Pancreas (tissue), 10 donors: ENCODE data around the gene DOK4. TPM values are rescaled to one million over a fixed set of nuclear protein-coding genes. Genes with fewer than 3 reads are reported as not detected.

Experiments used
- ATAC-seq, 4 donors: fragments of 200-7000 bp; cut with Tn5 transposase; one replicate each; pipeline versions ENCODE4 v1.8.0 to v1.9.1; 2020; ENCODE audit warnings: mild to moderate bottlenecking in 4 of 4, moderate library complexity in 4 of 4
- DNase-seq, 6 donors: peaks; one replicate each; pipeline ENCODE4 v3.0.0-alpha.2; 2020
- FAIRE-seq: peaks from 2 replicates; lab custom pipeline; 2012; peaks lifted over from hg19 to GRCh38; lab: Jason Lieb, UNC
- H3K27ac ChIP-seq, 4 donors: fragments of 200-600 bp; sonication (generic); 1 replicate in 3 of 4; 2 replicates in 1 of 4; pipeline versions ENCODE4 v1.5.0 to v1.8.0; 2020
- H3K27me3 ChIP-seq, 4 donors: fragments of 200-600 bp; one replicate each; pipeline ENCODE4 v1.8.0; 2021
- H3K36me3 ChIP-seq, 3 donors: fragments of 200-600 bp; sonication (generic) in 1 of 3; one replicate each; pipeline versions ENCODE4 v1.5.0 to v1.8.0; 2020 to 2021
- H3K4me1 ChIP-seq, 3 donors: fragments of 200-600 bp; one replicate each; pipeline ENCODE4 v1.8.0; 2021
- H3K4me3 ChIP-seq, 4 donors: fragments of 200-600 bp; sonication (generic) in 2 of 4; one replicate each; pipeline versions ENCODE4 v1.5.0 to v1.8.0; 2020 to 2021
- H3K9me3 ChIP-seq, 4 donors: fragments of 200-600 bp; one replicate each; pipeline ENCODE4 v1.8.0; 2021
- WGBS, 2 donors: extraction: QIAGEN DNeasy Blood & Tissue Kit; methylation state at CpG; one replicate each; pipeline ENCODE4 v1.1.7; 2013; 5-methylcytosine and 5-hydroxymethylcytosine counted together
- intact Hi-C, 3 donors: fragments of 100-400 bp; cut with DNase I; formaldehyde crosslinking; loops; one replicate each; pipeline versions ENCODE4 v1.11.1 to v1.14.2; 2022
- polyA plus RNA-seq, 2 donors: library from polyadenylated mRNA; stranded (reverse); fragments of 200-250 nt; gene quantifications; one replicate each; pipeline ENCODE4 v1.2.3, GENCODE V29; 2013
- total RNA-seq, 6 donors: library from RNA; stranded (reverse); fragmentation: NEBNext Ultra II Directional in 4 of 6; extraction: Animal tissue kit (Norgen Biotek cat#: 25700) in 4 of 6; gene quantifications; one replicate each; pipeline versions ENCODE4 v1.2.1 to v1.2.4, GENCODE V29; 2021 to 2023
- TF ChIP-seq, protein P1 (sequence below), 4 donors: fragments of 200-600 bp; sonication (generic) in 3 of 4; IDR thresholded peaks; one replicate each; pipeline versions ENCODE4 v1.5.0 to v1.8.0; 2021; ENCODE audit warnings: antibody characterized with exemption in 4 of 4
- donor health status: healthy with polysubstance abuse.
- donor health status: DM: no; HTN: no; CAD: no; lungs with moderate emphysema.
- donor health status: DM: no; HTN: no; CAD: no.
- donor health status: control.
- donor health status: control.
- donor health status: Bipolar disorder and iron deficiency.
- donor health status: DM: yes; HTN: yes; CAD: no.
- donor health status: DM: no; HTN: no; CAD: no.
- donor health status: DM: no; HTN: no; CAD: no.
- donor health status: DM: yes; HTN: yes; CAD: no.

DOK4 gene
- total and polyA plus RNA-seq, 8 donors, result 9.2 to 26.4 (median 15.5) TPM

DNA sequence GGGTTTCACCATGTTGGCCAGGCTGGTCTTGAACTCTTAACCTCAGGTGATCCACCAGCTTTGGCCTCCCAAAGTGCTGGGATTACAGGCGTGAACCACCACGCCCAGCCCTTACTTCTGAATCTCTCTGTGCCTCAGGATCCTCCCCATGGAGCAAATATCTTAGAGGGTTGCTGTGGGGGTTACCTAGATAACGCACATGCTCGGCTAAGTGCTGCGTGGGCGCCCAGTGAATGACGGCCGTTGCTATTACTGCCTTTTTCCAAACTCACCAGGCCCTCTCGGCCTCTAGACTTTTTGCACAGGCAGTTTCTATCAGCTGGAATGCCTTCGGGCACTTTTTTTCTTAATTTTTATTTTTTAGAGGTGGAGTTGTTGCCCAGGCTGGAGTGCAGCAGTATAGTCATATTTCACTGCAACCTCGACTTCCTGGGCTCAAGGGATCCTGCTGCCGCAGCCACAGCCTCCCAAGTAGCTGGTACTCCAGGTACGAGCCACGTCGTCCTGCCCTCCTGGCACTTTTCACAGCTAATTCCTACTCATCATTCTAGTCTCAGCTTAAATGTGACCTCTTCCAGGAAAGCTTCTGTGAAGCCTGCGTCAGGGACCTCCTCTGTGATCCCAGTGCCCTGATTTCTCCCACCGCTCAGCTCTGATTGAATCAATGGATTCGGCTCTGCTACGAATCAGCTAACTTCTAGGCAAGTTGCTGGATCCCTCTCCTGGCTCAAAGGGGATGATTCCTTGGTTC, 41.5 kb upstream of the DOK4 start:
- Histone ChIP-seq H3K4me1 (no peaks in the 10 kb centered on the region), H3K36me3 (no peaks in the 10 kb centered on the region), H3K27me3 (no peaks in the 10 kb centered on the region), H3K9me3 (no peaks in the 10 kb centered on the region), H3K27ac (no peak overlapping the region), H3K4me3 (no peak overlapping the region)
- no peak for FAIRE-seq
- TF ChIP-seq, protein P1, sequence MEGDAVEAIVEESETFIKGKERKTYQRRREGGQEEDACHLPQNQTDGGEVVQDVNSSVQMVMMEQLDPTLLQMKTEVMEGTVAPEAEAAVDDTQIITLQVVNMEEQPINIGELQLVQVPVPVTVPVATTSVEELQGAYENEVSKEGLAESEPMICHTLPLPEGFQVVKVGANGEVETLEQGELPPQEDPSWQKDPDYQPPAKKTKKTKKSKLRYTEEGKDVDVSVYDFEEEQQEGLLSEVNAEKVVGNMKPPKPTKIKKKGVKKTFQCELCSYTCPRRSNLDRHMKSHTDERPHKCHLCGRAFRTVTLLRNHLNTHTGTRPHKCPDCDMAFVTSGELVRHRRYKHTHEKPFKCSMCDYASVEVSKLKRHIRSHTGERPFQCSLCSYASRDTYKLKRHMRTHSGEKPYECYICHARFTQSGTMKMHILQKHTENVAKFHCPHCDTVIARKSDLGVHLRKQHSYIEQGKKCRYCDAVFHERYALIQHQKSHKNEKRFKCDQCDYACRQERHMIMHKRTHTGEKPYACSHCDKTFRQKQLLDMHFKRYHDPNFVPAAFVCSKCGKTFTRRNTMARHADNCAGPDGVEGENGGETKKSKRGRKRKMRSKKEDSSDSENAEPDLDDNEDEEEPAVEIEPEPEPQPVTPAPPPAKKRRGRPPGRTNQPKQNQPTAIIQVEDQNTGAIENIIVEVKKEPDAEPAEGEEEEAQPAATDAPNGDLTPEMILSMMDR (IDR thresholded peaks at IDR 0.05), result no peak
- peak in 2 of 6 donors; percentile 14 to 24 for DNase-seq
- 91 to 93% methylated on average over 19 of the region's 19 CpGs for WGBS, 2 donors
- no peak for ATAC-seq
- intact Hi-C loops, result no loop called here

DNA sequence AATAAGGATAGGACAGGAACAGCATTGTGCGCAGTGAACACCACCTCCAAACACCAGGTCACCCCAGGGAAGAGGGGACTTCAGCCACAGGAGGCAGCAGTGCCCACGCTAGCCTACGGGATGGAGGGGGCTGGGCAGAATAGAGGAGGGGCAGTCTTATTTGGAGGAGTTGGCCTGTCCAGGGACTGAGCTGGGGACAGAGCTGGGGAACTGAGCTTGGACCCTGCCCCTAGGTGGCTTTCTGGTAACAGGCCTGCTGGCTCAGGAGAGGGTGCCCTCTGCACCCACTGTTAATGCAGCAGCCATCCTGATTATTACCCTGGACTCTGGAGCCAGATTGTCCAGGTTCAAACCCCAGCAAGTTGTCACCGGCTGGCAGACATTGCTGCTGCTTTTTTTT, 40.7 kb upstream of the DOK4 start:
- ATAC-seq, result no peak

DNA sequence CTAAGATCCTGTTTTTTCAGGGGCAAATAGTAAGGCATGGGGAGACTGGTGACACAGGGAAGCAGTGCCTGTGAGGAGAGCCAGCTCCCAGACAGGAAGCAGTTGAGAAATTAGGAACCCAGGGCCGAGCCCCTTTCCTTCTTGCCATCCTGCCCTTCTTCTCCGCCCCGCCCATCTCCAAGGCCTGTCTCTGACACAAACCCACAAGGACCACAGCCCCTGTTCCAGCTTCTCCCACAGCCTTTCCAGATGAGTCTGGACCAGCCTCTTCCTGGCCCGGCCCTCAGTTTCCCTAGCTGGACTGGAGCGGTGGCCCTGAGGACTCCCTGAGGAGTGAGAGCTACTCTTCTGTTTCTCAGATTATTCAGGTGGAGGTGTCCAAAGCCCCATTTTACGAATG, 40.2 kb upstream of the DOK4 start:
- Histone ChIP-seq H3K27me3 (no peaks in the 10 kb centered on the region), H3K27ac (no peak overlapping the region), H3K36me3 (no peaks in the 10 kb centered on the region), H3K4me1 (no peaks in the 10 kb centered on the region), H3K4me3 (no peak overlapping the region), H3K9me3 (no peaks in the 10 kb centered on the region)
- WGBS, 2 donors, result 78 to 86% methylated on average over 5 to 6 of the region's 6 CpGs
- TF ChIP-seq, protein P1 (IDR thresholded peaks at IDR 0.05), result no peak
- DNase-seq (peak in 1 of 6 donors; percentile 38), ATAC-seq (no peak), FAIRE-seq (no peak)
- intact Hi-C loops, result no loop called here

More for the DNA sequence above, 40.7 kb upstream of the DOK4 start:
- FAIRE-seq (no peak), DNase-seq (peak in 1 of 6 donors; percentile 48)
- Histone ChIP-seq H3K27me3 (no peaks in the 10 kb centered on the region), H3K4me1 (no peaks in the 10 kb centered on the region), H3K4me3 (no peak overlapping the region), H3K27ac (no peak overlapping the region), H3K9me3 (no peaks in the 10 kb centered on the region), H3K36me3 (no peaks in the 10 kb centered on the region)
- WGBS, 2 donors, result 85 to 89% methylated on average over 4 of the region's 4 CpGs
- intact Hi-C loops, result no loop called here
- TF ChIP-seq, protein P1 (IDR thresholded peaks at IDR 0.05), result no peak

DNA sequence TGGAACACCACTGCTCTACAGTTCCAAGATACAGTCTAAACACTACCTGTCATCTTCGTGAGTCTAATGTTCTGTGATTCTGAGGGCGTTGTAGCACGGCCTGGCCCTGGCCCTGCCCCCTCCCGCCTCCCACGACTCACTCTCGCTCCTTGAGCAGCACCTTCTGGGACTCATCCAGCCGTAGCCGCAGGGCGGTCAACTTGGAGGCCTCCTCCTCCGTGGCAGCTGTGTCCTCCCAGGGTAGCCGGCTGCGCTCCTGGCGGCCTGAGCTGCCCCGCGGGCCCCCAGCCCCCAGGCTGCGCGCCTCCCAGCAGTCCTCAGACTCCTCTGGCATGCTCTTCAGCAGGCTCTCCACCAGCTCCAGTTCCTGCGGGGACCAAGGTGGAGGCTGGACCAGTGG, 39.5 kb upstream of the DOK4 start:
- Histone ChIP-seq H3K27ac (no peak overlapping the region), H3K4me1 (no peaks in the 10 kb centered on the region), H3K9me3 (no peaks in the 10 kb centered on the region), H3K36me3 (no peaks in the 10 kb centered on the region), H3K4me3 (no peak overlapping the region), H3K27me3 (no peaks in the 10 kb centered on the region)
- 86 to 92% methylated on average over 18 of the region's 18 CpGs for WGBS, 2 donors
- ATAC-seq (no peak), DNase-seq (no peak), FAIRE-seq (no peak)
- TF ChIP-seq, protein P1 (IDR thresholded peaks at IDR 0.05), result no peak
- intact Hi-C loops, result no loop called here

DNA sequence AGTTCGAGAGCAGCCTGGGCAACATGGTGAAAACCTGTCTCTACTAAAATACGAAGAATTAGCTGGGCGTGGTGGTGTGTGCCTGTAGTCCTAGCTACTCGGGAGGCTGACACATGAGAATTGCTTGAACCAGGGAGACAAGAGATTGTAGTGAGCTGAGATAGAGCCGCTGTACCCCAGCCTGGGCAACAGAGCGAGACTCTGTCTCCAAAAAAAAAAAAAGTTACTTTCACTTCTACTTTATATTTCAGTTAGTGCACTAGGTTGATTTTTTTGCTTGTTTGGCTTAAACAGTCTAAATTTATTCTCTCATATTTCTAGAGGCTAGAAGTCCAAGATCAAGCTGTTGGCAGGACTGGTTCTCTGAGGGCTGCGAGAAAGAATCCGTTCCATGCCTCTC, 36.7 kb upstream of the DOK4 start:
- TF ChIP-seq, protein P1 (IDR thresholded peaks at IDR 0.05), result no peak
- Histone ChIP-seq H3K27ac (no peak overlapping the region), H3K36me3 (no peaks in the 10 kb centered on the region), H3K27me3 (no peaks in the 10 kb centered on the region), H3K4me3 (no peak overlapping the region), H3K9me3 (no peaks in the 10 kb centered on the region), H3K4me1 (no peaks in the 10 kb centered on the region)
- 87 to 91% methylated on average over 8 of the region's 8 CpGs for WGBS, 2 donors
- FAIRE-seq (no peak), DNase-seq (no peak), ATAC-seq (no peak)
- intact Hi-C loops, result no loop called here
